ENCODE data around the gene OBSCN. TPM values are rescaled to one million over a fixed set of nuclear protein-coding genes. Genes with fewer than 3 reads are reported as not detected.

OBSCN gene
- total RNA-seq, 1 donor from 2014 or later: 5.1 TPM

- H3K4me3 Mint-ChIP-seq: no peak overlapping the region
- Histone ChIP-seq H3K79me2 (ENCODE audit: low read depth) (no peaks in the 10 kb centered on the region), H3K4me1 (no peaks in the 10 kb centered on the region), H4K20me1 (ENCODE audit: low read depth) (no peaks in the 10 kb centered on the region), H3K27ac (no peak overlapping the region), H2AFZ (replicated peaks) (no peak overlapping the region), H3K9ac (no peak overlapping the region), H3F3A (ENCODE audit: low read depth) (no peaks in the 10 kb centered on the region), H3K9me3 (ENCODE audit: low read depth) (no peaks in the 10 kb centered on the region), H3K27me3 (no peaks in the 10 kb centered on the region), H3K4me2 (no peak overlapping the region), H3K4me3 (no peak overlapping the region), H3K36me3 (no peaks in the 10 kb centered on the region)
- peaks cover 25% of the 10 kb centered on the region for H3K36me3 Mint-ChIP-seq
- peaks cover 2% of the 10 kb centered on the region for H3K9me3 Mint-ChIP-seq
- TF ChIP-seq EZH2phosphoT487 (IDR thresholded peaks at IDR 0.05): no peak
- TF ChIP-seq CTCF (IDR thresholded peaks at IDR 0.05): no peak
- no peak for TF ChIP-seq EZH2 (IDR thresholded peaks at IDR 0.05)
- H3K27me3 Mint-ChIP-seq (ENCODE audit: insufficient read depth, low read depth): peaks cover 8% of the 10 kb centered on the region
- DNase-seq (ENCODE audit: low spot score): no peak
- H3K27ac Mint-ChIP-seq: no peak overlapping the region
- peaks cover 4% of the 10 kb centered on the region for H3K4me1 Mint-ChIP-seq
Measured at GRCh38 chr1:228288536-228289238, 80.8 kb downstream of the OBSCN start.

GRCh38 chr1:228289239-228289849, 81.5 kb downstream of the OBSCN start:
- Histone ChIP-seq H3K27me3 (no peaks in the 10 kb centered on the region), H2AFZ (replicated peaks) (no peak overlapping the region), H3K4me1 (no peaks in the 10 kb centered on the region), H3K9me3 (ENCODE audit: low read depth) (no peaks in the 10 kb centered on the region), H3K4me3 (no peak overlapping the region), H3K9ac (no peak overlapping the region), H3K4me2 (no peak overlapping the region), H3K36me3 (no peaks in the 10 kb centered on the region), H3K79me2 (ENCODE audit: low read depth) (no peaks in the 10 kb centered on the region), H3K27ac (no peak overlapping the region), H4K20me1 (ENCODE audit: low read depth) (no peaks in the 10 kb centered on the region), H3F3A (ENCODE audit: low read depth) (no peaks in the 10 kb centered on the region)
- no peak overlapping the region for H3K4me3 Mint-ChIP-seq
- no peak for DNase-seq (ENCODE audit: low spot score)
- H3K27ac Mint-ChIP-seq: no peak overlapping the region
- TF ChIP-seq CTCF (IDR thresholded peaks at IDR 0.05): no peak
- TF ChIP-seq EZH2 (IDR thresholded peaks at IDR 0.05): no peak
- H3K9me3 Mint-ChIP-seq: peaks cover 2% of the 10 kb centered on the region
- peaks cover 26% of the 10 kb centered on the region for H3K36me3 Mint-ChIP-seq
- H3K27me3 Mint-ChIP-seq (ENCODE audit: insufficient read depth, low read depth): peaks cover 8% of the 10 kb centered on the region
- peaks cover 2% of the 10 kb centered on the region for H3K4me1 Mint-ChIP-seq

GRCh38 chr1:228289996-228290881, 82.4 kb downstream of the OBSCN start:
- Histone ChIP-seq H3K4me2 (no peak overlapping the region), H3K36me3 (no peaks in the 10 kb centered on the region), H2AFZ (replicated peaks) (no peak overlapping the region), H3K9me3 (ENCODE audit: low read depth) (no peaks in the 10 kb centered on the region), H3K79me2 (ENCODE audit: low read depth) (no peaks in the 10 kb centered on the region), H3K4me3 (no peak overlapping the region), H3K27me3 (no peaks in the 10 kb centered on the region), H3F3A (ENCODE audit: low read depth) (no peaks in the 10 kb centered on the region), H3K27ac (no peak overlapping the region), H3K4me1 (no peaks in the 10 kb centered on the region), H4K20me1 (ENCODE audit: low read depth) (no peaks in the 10 kb centered on the region), H3K9ac (no peak overlapping the region)
- H3K4me3 Mint-ChIP-seq: no peak overlapping the region
- H3K9me3 Mint-ChIP-seq: peaks cover 2% of the 10 kb centered on the region
- no peak for DNase-seq (ENCODE audit: low spot score)
- H3K27me3 Mint-ChIP-seq (ENCODE audit: insufficient read depth, low read depth): peaks cover 8% of the 10 kb centered on the region
- peaks cover 27% of the 10 kb centered on the region for H3K36me3 Mint-ChIP-seq
- TF ChIP-seq EZH2 (IDR thresholded peaks at IDR 0.05) (no peak), EZH2phosphoT487 (IDR thresholded peaks at IDR 0.05) (no peak), CTCF (IDR thresholded peaks at IDR 0.05) (no peak)
- H3K27ac Mint-ChIP-seq: no peak overlapping the region
- no peaks in the 10 kb centered on the region for H3K4me1 Mint-ChIP-seq
